Stimulated activated CD4-positive, alpha-beta T cell treated with anti-CD3 and anti-CD28 coated beads, TNF-alpha, amount 100 ng/mL, for 24 hours (primary cell): ENCODE data around the gene SLC29A3.
"Not testable (repeated sequence)": the region's sequence is repeated elsewhere in the genome, so short reads cannot be mapped to it uniquely, and the experiment has no call there.

Experiments
- DNase-seq, 3 experiments: peaks; one replicate each; pipeline ENCODE4 v3.0.0-alpha.2; 2020; ENCODE audit warnings: low read depth in 3 of 3

SLC29A3 gene

GRCh38 chr10:71345694-71346093 lies 26.6 kb downstream of the SLC29A3 start:
- no peak for DNase-seq

- DNase-seq, result no peak
Observed at GRCh38 chr10:71346731-71347130, 27.7 kb downstream of the SLC29A3 start.

- no peak for DNase-seq
Observed at GRCh38 chr10:71347587-71348395, 28.7 kb downstream of the SLC29A3 start.

GRCh38 chr10:71348850-71349249 lies 29.8 kb downstream of the SLC29A3 start:
- DNase-seq, result no peak

- no peak for DNase-seq
Observed at GRCh38 chr10:71349406-71349805, 30.3 kb downstream of the SLC29A3 start.

GRCh38 chr10:71351087-71351486 lies 32.0 kb downstream of the SLC29A3 start:
- DNase-seq, result no peak

- no peak for DNase-seq
Observed at GRCh38 chr10:71351628-71352319, 32.7 kb downstream of the SLC29A3 start.

GRCh38 chr10:71353639-71354038 lies 34.6 kb downstream of the SLC29A3 start:
- DNase-seq, result no peak

- no peak for DNase-seq
Observed at GRCh38 chr10:71354776-71355175, 35.7 kb downstream of the SLC29A3 start.

- no peak for DNase-seq
Observed at GRCh38 chr10:71355886-71356285, 36.8 kb downstream of the SLC29A3 start.

- DNase-seq, result no peak
Observed at GRCh38 chr10:71357792-71358265, 38.8 kb downstream of the SLC29A3 start.

GRCh38 chr10:71358277-71358676 lies 39.2 kb downstream of the SLC29A3 start:
- no peak for DNase-seq

- DNase-seq, result not testable (repeated sequence)
Observed at GRCh38 chr10:71358906-71359305, 39.8 kb downstream of the SLC29A3 start.

- DNase-seq, result no peak
Observed at GRCh38 chr10:71359364-71360046, 40.4 kb downstream of the SLC29A3 start.

- DNase-seq, result no peak
Observed at GRCh38 chr10:71360735-71361134, 41.7 kb downstream of the SLC29A3 start.

- DNase-seq, result no peak
Observed at GRCh38 chr10:71361581-71361980, 42.5 kb downstream of the SLC29A3 start.

- no peak for DNase-seq
Observed at GRCh38 chr10:71362141-71362540, 43.1 kb downstream of the SLC29A3 start.

- no peak for DNase-seq
Observed at GRCh38 chr10:71363936-71364335, 44.9 kb downstream of the SLC29A3 start.

- DNase-seq, result no peak
Observed at GRCh38 chr10:71365366-71365765, 46.3 kb downstream of the SLC29A3 start.

- no peak for DNase-seq
Observed at GRCh38 chr10:71366690-71367089, 47.6 kb downstream of the SLC29A3 start.

- DNase-seq, result no peak
Observed at GRCh38 chr10:71367271-71367670, 48.2 kb downstream of the SLC29A3 start.

- DNase-seq, result no peak
Observed at GRCh38 chr10:71368176-71368575, 49.1 kb downstream of the SLC29A3 start.
